ENCODE measurements around the gene JARID2. TPM values are rescaled to one million over a fixed set of nuclear protein-coding genes. Genes with fewer than 3 reads are reported as not detected.

The JARID2 gene
- total RNA-seq, 1 donor from 2014 or later, result 12.5 TPM

- H3K4me1 Mint-ChIP-seq (ENCODE audit: unreplicated experiment), result peaks cover 26% of the 10 kb centered on the region
- no peak overlapping the region for H3K4me3 Mint-ChIP-seq (ENCODE audit: unreplicated experiment)
- H3K36me3 Mint-ChIP-seq (ENCODE audit: unreplicated experiment), result no peaks in the 10 kb centered on the region
- no peaks in the 10 kb centered on the region for H3K27me3 Mint-ChIP-seq (ENCODE audit: unreplicated experiment)
- TF ChIP-seq CTCF (IDR thresholded peaks at IDR 0.05), result no peak
- no peak for DNase-seq (ENCODE audit: extremely low spot score, unreplicated experiment)
- H3K27ac Mint-ChIP-seq (ENCODE audit: unreplicated experiment), result no peak overlapping the region
- H3K9me3 Mint-ChIP-seq (ENCODE audit: unreplicated experiment), result no peaks in the 10 kb centered on the region
These were observed 150.9 kb downstream of the JARID2 start for GRCh38 chr6:15396808-15397207.

GRCh38 chr6:15398633-15399275 lies 152.9 kb downstream of the JARID2 start:
- no peaks in the 10 kb centered on the region for H3K27me3 Mint-ChIP-seq (ENCODE audit: unreplicated experiment)
- no peak overlapping the region for H3K4me3 Mint-ChIP-seq (ENCODE audit: unreplicated experiment)
- peaks cover 33% of the 10 kb centered on the region for H3K4me1 Mint-ChIP-seq (ENCODE audit: unreplicated experiment)
- no peak overlapping the region for H3K27ac Mint-ChIP-seq (ENCODE audit: unreplicated experiment)
- no peak for TF ChIP-seq CTCF (IDR thresholded peaks at IDR 0.05)
- no peaks in the 10 kb centered on the region for H3K36me3 Mint-ChIP-seq (ENCODE audit: unreplicated experiment)
- no peaks in the 10 kb centered on the region for H3K9me3 Mint-ChIP-seq (ENCODE audit: unreplicated experiment)
- peak; percentile 27 for DNase-seq (ENCODE audit: extremely low spot score, unreplicated experiment)

- Mint-ChIP-seq H3K4me3 (ENCODE audit: unreplicated experiment) (peak overlapping the region; percentile 71), H3K27ac (ENCODE audit: unreplicated experiment) (peak overlapping the region; percentile 41), H3K36me3 (ENCODE audit: unreplicated experiment) (no peaks in the 10 kb centered on the region), H3K27me3 (ENCODE audit: unreplicated experiment) (no peaks in the 10 kb centered on the region), H3K9me3 (ENCODE audit: unreplicated experiment) (no peaks in the 10 kb centered on the region), H3K4me1 (ENCODE audit: unreplicated experiment) (peaks cover 33% of the 10 kb centered on the region)
- TF ChIP-seq CTCF (IDR thresholded peaks at IDR 0.05), result no peak
- peak; percentile 75 for DNase-seq (ENCODE audit: extremely low spot score, unreplicated experiment)
These were observed 154.0 kb downstream of the JARID2 start for GRCh38 chr6:15399641-15400470.

- DNase-seq (ENCODE audit: extremely low spot score, unreplicated experiment), result peak; percentile 80
These were observed 154.7 kb downstream of the JARID2 start for GRCh38 chr6:15400572-15401004.

More at GRCh38 chr6:15400572-15401004, 154.7 kb downstream of the JARID2 start:
- Mint-ChIP-seq H3K27ac (ENCODE audit: unreplicated experiment) (peak overlapping the region; percentile 73), H3K27me3 (ENCODE audit: unreplicated experiment) (no peaks in the 10 kb centered on the region), H3K4me3 (ENCODE audit: unreplicated experiment) (peak overlapping the region; percentile 71), H3K4me1 (ENCODE audit: unreplicated experiment) (peaks cover 33% of the 10 kb centered on the region), H3K9me3 (ENCODE audit: unreplicated experiment) (no peaks in the 10 kb centered on the region), H3K36me3 (ENCODE audit: unreplicated experiment) (no peaks in the 10 kb centered on the region)
- TF ChIP-seq CTCF (IDR thresholded peaks at IDR 0.05), result no peak

Measured in osteocyte (in vitro differentiated cells).